CD4-positive, alpha-beta T cell treated with Interleukin-6 at 100 ng/mL for 8 hours (primary cell): Measurements from ENCODE around the gene TIE1.

Source experiments
- DNase-seq: peaks from one replicate; pipeline ENCODE4 v3.0.0-alpha.2; 2020; ENCODE audit warnings: mixed read lengths, low spot score

Gene TIE1

DNA sequence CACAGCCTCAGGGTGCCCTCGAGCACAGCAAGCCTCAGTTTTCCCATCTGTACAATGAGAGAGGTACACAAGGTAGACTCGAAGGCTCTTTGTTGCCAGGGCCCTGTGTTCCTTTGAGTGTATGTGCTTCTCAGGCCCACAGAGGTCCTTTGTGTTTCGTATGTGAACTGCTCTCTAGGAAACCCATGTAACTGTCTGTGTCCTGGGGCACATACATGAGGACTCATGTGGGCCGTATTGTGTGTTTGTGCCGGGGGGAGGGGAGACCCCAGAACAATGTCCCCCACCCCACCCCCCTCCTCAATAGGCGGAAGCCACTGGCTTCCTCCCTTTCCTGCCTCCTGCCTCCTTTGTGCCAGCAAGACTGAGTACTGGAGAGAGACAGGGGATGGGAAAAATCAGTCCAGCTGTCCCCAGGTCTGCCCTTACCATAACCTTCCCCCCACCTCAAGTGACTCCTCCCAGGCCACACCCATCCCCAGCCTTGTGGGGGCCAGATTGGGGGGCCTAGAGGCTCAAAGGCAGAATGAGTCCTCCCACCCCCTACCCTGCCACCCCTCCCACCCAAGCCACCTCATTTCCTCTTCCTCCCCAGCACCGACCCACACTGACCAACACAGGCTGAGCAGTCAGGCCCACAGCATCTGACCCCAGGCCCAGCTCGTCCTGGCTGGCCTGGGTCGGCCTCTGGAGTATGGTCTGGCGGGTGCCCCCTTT is at the start of gene TIE1:
Gene TIE1, plus strand, starts transcription at position 605 of the 717 bp plus-strand sequence. Its CDS starts 90 bp downstream, at position 695.
- DNase-seq: no peak

DNA sequence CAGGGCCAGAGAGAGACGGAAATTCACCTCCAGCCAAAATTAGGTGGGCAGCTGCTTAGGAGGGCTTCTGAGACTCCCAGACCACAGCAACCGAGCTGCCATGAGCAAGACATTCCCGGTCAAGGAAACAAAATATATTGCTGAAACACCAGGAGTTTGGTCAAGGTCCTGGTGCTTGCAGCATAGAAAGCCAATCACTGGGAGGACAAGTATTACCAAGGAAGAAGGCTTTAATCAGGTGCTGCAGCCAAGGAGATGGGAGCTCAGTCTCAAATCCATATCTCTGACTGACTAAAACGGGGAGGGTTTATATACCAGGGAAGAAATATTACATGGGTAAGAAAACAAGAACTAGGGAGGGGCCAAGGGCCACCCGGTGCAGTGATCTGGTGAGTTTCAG is 49.8 kb upstream of the TIE1 start:
- no peak for DNase-seq

DNA sequence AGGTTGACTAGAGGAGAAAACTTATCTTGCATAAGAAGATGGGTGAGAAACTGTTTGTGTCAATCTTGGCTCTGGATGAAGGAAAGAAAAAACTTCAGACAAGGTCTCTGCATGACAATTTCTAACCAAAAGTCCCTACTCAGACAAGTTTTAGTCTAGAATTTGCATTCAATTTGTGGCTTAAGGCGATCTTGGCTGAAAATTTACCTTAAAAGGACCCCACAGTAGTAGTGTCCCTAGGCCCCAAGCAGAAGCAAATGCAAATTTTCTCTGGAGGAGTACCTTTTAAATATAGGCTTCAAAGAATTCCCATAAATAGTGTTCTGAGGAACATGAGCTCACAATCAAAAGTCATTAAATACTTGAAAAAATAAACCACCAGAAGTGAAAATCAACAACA is 48.6 kb upstream of the TIE1 start:
- no peak for DNase-seq

DNA sequence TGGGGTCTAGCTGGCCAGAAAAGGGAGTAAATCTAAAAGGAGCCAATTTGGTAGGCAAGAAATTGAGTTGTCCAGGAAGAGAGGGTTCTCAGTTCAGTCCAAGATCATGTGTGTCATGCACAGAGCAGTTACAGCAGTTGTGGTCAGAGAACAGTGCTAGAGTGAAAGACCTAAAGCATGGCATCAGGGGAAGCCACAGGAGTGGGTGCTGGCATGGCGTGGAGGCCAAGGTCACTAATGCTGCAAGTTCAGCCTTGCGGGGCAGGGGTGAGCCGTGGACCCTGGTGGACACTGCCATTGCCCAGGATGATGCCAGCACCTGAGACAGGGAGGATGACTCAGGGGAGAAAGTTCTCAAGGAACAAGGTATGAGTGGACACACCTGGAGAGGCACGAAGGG is 47.6 kb upstream of the TIE1 start:
- no peak for DNase-seq

DNA sequence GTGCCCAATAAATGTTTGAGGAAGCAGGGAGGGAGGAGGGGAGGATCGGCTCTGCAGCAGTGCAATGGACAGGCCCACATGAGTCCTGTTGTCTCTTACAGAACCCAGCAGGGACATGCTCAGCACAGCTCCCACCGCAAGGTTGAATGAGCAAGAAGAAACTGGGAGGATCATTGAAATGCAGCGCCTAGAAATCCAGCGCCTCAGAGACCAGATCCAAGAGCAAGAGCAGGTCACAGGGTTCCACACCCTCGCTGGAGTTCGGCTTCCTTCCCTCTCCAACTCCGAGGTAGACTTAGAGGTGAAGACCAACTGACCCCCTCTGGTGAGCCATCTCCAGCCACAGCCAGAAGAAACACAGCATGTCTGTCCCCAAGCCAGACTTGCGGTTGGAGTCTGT is 46.9 kb upstream of the TIE1 start:
- DNase-seq: no peak

DNA sequence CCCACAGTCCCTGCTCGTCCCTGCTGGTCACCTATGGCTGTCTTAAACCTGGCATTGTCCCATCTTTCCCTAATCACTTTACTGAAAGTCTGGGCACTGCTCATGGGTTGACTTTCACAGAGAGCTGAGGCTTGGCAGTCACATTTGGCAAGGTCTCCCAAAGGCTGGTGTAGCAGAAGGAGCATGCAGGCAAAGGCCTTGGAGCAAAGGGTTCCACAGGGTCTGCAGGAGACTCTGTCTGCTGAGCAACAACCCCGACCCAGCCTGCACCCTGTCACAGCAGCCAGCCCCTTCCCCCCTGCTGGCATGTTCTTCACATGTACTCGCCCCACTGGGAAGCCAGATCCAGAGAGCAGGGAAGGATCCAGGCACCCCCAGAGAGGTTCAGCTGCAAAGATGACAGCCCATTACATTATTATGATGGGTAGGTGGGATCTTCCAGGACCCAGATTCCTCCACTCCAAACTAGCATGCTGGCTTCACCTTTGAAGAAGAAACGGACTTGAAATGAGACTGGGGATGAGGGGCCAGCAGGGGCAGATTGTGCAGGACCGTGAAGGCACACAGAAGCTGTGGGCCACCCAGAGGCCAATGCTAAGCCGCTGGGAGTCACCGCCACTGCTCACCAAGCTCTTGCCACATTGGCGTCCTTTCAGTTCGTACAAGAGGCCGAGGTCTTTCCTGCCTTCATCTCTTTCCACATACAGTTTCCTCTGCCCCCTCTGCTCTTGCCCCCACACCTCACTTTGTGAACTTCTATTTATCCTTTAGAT is 45.2 kb upstream of the TIE1 start:
- DNase-seq: no peak

DNA sequence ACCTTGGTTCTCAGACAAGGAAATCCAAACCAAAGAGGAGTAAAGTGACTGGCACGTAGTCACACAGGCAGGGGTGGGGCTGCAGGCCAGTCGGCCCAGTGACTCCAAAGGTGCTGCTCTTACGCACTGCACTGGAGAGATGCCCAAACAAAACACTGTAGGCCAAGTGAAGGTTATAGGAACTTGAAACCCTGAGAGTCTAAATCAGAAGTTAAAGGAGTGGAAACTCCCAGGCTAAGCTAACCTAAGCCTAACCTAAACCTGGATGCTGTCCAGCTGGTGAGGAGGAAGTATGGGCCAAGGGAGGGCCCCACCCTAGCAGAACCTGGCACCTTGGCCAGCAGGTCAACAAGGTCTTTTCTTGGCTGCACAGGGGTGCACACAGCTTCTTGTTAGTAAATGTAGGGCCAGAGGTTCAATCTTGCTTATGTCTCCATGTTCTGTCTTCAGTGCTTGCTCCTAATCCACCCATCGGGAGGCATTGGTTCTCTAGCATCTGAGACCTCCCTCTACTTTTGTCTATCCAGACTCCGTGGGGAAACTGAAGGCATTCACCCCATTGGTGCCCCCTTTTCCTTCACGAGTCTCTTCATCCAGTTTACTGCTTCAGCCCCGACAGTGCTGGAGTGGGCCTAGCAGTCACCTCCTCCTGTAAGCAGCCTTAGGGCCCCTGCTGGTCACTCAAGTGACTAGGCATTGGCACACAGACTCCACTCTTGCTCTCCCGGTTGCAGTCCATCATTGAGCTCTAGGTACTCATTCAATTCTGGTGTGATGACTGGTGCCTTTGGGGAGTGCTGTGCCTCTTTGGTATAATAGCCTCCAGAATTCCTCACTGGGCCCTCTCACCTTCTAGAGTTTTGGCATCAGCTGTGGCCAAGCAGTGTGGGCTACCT is 43.9 kb upstream of the TIE1 start:
- DNase-seq: no peak

DNA sequence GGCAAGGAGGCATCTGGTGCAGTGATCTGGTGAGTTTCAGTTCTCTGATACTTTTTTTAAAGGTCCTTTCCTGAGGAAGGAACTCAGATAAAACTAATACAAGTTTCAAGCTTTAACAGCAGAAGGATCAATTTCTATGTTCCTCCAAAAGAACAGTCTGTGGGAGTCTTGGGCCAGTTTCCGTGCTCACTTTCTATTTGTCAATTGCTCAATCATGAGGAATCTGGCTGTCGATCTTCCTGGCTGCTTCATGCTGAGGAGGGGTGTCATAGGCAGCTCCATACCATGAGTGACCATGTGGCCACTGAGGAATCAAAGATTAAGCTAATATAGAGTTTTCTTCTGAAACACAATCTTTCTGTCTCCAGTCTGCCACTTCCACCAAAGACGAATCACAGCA is 42.4 kb upstream of the TIE1 start:
- no peak for DNase-seq

DNA sequence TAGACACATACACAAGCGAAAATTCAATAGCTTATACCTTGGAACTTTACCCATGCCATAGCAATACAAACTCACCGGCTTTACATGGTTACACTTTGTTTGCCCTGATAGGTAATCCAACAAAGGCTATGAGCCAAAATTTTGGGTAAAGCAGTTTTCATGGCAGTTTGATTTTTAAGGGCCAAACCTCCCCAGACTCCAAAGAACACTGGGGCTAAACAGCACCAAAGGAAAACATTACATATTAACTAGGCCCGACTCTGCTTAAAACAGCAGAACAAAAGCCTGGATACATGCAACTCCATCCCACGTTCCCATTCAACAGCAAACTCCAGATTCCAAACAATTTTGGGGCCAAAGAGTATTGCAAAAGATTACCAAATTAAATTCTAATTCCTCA is 35.4 kb upstream of the TIE1 start:
- DNase-seq: no peak

DNA sequence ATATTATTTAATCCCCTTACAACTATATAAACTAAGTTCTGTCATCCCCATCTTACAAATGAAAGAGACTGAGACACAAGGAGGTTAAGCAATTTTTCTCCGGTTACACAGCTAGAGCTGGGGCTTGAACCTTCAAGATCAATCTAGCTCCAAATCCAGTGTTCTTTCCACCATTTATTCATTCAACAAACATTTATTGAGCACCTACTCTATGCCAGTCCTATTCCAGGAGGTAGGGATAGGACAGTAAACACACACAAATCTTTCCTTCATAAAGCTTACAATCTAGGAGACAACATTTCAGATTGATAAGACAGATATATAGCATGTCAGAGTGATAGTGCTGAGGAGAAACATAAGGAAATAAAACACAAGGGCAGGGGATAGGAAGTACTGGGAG is 33.9 kb upstream of the TIE1 start:
- no peak for DNase-seq

DNA sequence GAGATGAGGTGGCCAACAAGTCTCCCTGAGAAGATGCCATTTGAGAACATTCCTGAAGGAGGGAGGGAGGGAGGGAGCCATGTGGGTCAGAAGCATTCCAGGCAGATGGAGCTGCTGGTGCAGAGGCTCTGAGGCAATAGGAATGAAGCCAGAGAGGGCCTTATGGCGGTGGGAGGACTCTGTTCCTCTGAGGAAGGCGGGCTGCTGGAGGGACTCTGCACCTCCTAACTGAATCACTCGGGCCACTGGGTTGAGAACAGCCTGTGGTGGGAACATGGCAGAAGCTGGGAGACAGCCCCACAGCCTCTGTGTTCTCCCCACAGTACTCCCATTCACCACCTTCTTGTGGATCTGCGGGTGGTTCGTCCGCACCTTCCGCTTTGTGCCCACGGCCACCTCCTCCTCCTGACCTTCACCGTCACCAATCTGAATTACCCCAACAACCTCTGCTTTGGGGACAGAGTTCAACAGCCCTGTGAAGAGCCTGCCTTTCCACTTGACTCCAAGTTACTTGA is 33.4 kb upstream of the TIE1 start:
- DNase-seq: no peak

DNA sequence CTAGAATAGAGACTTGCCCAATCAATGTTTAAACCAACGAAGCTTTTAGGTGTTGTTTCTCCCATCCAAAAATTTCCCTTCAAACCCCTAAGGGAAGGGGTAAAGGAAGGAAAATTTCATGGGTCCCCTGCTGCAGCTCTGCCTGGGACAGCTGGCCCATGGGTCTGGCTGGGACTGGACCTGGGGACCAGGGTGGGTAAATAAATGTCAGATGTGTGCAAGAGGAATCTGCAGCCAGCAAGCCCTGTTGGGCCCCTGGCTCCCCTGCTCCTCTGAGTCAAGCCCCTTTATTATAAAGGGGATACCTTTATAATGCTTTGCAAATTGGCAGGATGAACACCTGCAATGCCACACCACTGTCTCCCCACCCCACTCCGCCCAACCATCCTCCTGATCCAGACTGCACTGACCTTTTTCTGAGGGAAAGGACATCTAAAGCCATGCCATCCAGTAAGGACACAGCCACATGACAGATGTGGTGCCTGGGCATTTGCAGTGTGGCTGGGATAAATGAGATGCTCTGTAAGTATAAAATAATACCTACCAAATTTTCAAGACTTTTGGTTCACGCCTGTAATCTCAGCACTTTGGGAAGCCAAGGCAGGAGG is 32.9 kb upstream of the TIE1 start:
- no peak for DNase-seq

DNA sequence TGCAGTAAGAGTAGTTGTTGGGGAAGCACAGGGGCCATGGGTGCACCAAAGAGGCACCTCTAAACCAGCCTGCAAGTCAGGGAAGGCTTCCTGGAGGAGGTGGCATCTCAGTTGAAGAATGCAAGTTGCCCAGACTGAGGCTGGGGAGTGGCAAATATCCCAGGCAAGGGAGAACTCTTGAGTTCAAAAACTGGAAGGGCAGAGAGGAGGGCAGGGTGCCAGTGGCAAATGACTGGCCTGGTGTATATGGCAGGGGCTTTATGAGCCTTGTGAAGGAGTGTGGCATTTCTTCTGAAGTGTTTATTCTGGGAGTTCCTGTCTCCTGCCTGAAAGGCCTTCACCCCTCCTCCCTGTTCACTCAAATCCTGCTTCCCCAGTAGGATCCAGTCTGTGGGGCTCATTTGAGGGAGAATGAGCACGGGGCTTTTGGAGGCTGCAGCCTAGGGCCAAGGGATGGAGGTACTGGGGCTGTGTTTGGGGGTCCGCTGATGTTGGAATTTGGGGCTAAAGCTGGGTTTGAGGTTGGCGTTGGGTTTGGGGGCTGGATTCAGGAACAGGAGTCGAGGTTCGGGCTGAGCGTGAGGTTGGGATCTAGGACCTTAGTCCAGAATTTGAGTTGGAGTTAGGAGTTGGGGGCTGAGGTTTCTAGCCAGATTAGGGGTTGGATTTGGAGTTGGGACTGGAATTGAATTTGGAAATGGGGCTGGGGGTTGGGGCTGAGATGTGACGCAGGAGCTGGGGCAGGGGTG is 31.0 kb upstream of the TIE1 start, which contains the start of gene TMEM125:
Gene TMEM125, plus strand, starts transcription at position 357 of the 749 bp plus-strand sequence. CDS start 2,740 bp downstream, outside the sequence.
- DNase-seq: no peak

DNA sequence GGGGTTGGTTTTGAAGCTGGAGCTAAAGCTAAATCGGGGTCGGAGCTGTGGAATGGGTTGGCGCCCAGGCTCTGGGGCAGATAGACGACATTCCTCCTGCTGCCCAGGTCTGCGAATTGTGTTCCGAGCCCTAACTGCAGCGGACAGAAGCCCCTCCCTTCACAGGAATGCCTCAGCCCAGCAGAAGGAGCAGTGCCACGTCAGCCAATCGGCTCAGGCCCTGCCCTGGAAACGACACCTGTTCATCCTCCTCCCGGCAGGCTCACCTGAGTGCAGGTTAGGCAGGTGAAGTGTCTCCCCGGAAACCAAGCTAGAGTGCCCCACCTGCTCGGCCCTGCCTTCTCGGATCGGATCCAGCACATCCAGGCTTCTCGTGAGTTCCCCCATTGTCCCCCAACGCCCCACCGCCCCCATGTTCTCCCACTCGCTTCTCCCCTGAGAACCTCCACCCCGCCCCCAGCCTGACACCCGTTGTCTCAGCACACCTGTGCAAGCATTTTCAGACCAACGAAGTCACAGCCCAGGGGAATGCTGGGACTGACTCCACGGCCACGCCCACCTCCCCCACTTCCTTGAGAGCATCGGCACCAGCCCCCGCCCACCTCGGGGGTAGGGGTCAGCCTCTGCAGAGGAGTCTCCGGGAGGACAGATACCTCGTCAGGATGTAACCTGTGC is 30.2 kb upstream of the TIE1 start:
- no peak for DNase-seq

DNA sequence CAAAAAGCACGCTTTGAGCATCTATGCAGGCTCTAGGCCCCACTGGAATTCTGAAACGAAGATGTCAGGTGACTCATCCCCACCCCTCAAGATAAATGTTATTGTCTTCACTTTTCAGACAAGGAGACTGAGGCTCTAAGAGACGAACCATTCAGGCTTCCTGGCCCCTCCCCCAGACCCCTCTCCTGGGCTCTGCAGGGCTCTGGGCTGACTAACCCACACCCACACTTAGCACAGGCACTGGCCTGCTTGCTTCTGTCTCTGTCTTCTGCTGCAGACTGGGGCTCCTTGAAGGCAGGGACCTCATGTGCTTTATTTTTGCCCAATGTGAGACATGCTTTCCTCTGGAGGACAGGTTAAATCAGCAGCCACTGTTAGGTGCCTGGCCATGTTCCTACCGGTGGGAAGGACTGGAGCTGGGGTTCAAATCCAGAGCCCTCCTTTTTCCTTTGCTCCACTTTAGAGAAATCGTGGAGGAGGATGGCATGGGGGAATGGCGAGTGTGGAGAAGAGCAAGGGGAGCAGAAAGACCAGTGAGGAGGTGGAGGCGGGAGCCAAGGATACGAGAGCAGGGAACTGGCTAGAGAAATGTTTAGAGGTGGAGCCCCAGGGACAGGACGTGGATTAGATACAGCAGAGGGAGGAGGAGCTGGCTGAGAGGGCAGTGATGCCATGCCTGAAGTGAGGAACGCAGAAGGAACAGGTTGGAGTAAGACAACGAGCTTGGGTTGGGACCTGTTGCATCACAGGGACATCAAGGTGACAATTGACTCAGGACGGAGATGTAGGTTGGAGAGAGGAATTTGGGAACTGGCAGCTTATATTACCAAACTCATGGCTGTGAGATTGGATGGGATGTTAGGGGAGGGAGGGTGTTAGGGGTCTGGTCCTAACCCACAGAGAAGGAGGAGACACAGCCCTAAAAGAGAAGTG is 29.3 kb upstream of the TIE1 start:
- no peak for DNase-seq

DNA sequence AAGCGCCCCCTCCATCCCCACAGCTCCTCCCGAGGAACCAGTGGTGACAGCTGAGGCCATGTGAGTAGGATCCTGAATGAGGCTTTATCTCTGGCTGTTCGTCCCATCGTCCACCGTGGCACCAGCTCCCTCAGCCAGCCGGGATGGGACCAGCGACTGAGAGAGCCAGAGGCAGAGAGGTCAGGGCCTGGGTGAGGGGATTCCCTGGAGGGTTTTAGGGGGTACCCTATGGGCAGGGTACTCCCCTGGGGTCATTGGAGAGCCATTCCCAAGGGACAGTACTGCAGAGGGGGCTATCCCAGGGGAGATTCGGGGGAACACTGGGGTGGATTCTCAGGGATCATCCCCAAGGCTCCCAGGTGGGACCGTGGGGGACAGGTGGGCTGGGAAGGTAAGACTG is 28.6 kb upstream of the TIE1 start:
- DNase-seq: no peak

DNA sequence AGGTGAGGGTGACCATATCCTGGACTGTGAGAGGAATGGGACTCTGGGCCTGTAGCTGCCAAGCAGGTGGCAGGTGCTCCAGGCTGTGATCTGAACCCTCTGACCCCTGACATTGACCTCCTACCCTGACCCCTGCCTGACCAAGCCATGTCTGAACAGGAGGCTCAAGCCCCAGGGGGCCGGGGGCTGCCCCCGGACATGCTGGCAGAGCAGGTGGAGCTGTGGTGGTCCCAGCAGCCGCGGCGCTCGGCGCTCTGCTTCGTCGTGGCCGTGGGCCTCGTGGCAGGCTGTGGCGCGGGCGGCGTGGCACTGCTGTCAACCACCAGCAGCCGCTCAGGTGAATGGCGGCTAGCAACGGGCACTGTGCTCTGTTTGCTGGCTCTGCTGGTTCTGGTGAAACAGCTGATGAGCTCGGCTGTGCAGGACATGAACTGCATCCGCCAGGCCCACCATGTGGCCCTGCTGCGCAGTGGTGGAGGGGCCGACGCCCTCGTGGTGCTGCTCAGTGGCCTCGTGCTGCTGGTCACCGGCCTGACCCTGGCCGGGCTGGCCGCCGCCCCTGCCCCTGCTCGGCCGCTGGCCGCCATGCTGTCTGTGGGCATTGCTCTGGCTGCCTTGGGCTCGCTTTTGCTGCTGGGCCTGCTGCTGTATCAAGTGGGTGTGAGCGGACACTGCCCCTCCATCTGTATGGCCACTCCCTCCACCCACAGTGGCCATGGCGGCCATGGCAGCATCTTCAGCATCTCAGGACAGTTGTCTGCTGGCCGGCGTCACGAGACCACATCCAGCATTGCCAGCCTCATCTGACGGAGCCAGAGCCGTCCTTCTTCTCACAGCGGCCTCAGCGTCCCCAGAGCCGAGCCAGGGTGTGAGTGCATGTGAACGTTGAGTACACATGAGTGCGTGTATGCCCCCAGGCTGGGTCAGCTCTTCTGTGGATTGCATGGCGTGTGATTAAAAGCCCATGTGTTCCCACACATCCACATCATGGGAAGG is 27.9 kb upstream of the TIE1 start:
- no peak for DNase-seq

DNA sequence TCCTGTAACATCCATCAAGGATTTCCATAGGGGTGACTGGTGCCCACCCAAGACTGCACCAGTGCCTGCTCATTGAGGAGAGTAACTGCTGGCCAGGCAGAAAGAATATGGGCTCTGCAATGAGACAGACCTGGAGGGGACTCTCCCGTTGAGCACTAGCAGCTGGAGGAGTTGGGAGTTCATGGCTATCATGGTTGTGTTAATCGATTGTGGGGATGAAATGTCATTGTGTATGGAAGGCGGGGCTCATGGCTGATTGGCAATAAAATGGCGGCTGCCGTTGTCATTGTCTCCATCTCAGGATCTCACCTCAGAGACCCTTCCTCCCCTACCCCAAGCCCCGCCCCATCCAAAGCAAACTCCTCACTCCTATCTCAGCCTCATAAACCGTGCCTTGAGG is 27.1 kb upstream of the TIE1 start:
- no peak for DNase-seq
